Measurements from ENCODE around the gene LMX1B. TPM values are rescaled to one million over a fixed set of nuclear protein-coding genes. Genes with fewer than 3 reads are reported as not detected.

LMX1B gene
- total RNA-seq, 1 experiment from 2014 or later, result not detected

DNA sequence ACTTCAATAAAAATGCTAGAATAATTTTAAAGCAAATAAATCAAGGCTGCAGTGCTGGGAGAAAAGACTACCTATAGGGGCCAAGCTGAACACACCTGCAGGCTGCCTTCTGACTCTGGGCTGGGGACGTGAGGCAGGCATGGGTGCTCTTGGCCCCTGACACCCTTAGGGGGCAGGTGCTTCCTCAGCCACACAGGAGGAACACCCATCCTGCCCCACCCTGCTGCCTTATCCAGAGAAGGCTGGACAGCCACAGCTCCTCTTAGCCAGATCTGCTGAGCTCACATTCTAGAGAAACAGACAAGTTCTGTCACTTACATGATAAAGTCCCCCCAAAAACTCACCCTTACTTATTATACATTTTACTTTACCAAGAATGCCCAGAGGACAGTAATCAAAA, 6.6 kb upstream of the LMX1B start:
- peaks cover 3% of the 10 kb centered on the region for H3K4me1 ChIP-seq (ENCODE audit: insufficient read depth, low read length, poor library complexity, severe bottlenecking)
- H3K4me3 ChIP-seq (ENCODE audit: low read depth, low read length, poor library complexity, severe bottlenecking), result no peak overlapping the region
- no peaks in the 10 kb centered on the region for H3K9me3 ChIP-seq (ENCODE audit: low read depth, low read length, poor library complexity, severe bottlenecking)
- TF ChIP-seq, protein P1, sequence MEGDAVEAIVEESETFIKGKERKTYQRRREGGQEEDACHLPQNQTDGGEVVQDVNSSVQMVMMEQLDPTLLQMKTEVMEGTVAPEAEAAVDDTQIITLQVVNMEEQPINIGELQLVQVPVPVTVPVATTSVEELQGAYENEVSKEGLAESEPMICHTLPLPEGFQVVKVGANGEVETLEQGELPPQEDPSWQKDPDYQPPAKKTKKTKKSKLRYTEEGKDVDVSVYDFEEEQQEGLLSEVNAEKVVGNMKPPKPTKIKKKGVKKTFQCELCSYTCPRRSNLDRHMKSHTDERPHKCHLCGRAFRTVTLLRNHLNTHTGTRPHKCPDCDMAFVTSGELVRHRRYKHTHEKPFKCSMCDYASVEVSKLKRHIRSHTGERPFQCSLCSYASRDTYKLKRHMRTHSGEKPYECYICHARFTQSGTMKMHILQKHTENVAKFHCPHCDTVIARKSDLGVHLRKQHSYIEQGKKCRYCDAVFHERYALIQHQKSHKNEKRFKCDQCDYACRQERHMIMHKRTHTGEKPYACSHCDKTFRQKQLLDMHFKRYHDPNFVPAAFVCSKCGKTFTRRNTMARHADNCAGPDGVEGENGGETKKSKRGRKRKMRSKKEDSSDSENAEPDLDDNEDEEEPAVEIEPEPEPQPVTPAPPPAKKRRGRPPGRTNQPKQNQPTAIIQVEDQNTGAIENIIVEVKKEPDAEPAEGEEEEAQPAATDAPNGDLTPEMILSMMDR (conservative IDR thresholded peaks at IDR 0.05; ENCODE audit: low read depth, low read length), result no peak
- no peak for TF ChIP-seq EZH2 (IDR thresholded peaks at IDR 0.05; ENCODE audit: borderline replicate concordance, low read depth, low read length, poor library complexity, severe bottlenecking)
- BruUV-seq (replicated peaks), result no TSS peak
- POLR2A ChIA-PET (ENCODE audit: low non-redundant PET), result no interaction called here
- CTCF ChIA-PET, result no interaction called here
- no peak overlapping the region for H3K27ac ChIP-seq (ENCODE audit: low read depth, low read length, poor library complexity, severe bottlenecking)
- intact Hi-C loops (cut with micrococcal nuclease; ENCODE audit: unreplicated experiment), result no loop called here
- H3K36me3 ChIP-seq (ENCODE audit: insufficient read depth, low read length, poor library complexity, severe bottlenecking), result no peaks in the 10 kb centered on the region
- peaks cover 58% of the 10 kb centered on the region for H3K27me3 ChIP-seq (replicated peaks; ENCODE audit: insufficient read depth, low read depth, low read length, poor library complexity)
- no peak for DNase-seq (ENCODE audit: low spot score)

DNA sequence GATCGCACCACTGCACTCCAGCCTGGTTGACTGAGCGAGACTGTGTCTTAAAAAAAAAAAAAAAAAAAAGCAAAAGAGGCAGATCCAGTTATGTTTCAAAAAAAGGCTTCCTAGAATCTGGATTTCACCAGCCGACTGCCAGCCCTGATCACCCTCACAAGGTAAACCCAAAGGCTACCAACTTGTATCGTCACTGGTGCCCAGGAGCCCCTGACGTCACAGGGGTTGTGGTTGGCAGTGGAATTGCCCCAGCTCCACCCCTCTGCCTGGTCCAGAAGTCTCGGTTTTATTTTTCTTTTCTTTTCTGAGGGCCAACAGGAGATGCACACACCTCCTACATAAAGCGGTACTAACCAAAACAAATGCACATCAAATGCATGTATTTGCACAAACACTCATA, 6.0 kb upstream of the LMX1B start:
- no peak overlapping the region for H3K27ac ChIP-seq (ENCODE audit: low read depth, low read length, poor library complexity, severe bottlenecking)
- CTCF ChIA-PET, result no interaction called here
- intact Hi-C loops (cut with micrococcal nuclease; ENCODE audit: unreplicated experiment), result no loop called here
- H3K4me1 ChIP-seq (ENCODE audit: insufficient read depth, low read length, poor library complexity, severe bottlenecking), result peaks cover 9% of the 10 kb centered on the region
- no TSS peak for BruUV-seq (replicated peaks)
- TF ChIP-seq EZH2 (IDR thresholded peaks at IDR 0.05; ENCODE audit: borderline replicate concordance, low read depth, low read length, poor library complexity, severe bottlenecking), result no peak
- TF ChIP-seq, protein P1 (conservative IDR thresholded peaks at IDR 0.05; ENCODE audit: low read depth, low read length), result no peak
- no peak overlapping the region for H3K4me3 ChIP-seq (ENCODE audit: low read depth, low read length, poor library complexity, severe bottlenecking)
- no peaks in the 10 kb centered on the region for H3K36me3 ChIP-seq (ENCODE audit: insufficient read depth, low read length, poor library complexity, severe bottlenecking)
- peaks cover 64% of the 10 kb centered on the region for H3K27me3 ChIP-seq (replicated peaks; ENCODE audit: insufficient read depth, low read depth, low read length, poor library complexity)
- H3K9me3 ChIP-seq (ENCODE audit: low read depth, low read length, poor library complexity, severe bottlenecking), result no peaks in the 10 kb centered on the region
- POLR2A ChIA-PET (ENCODE audit: low non-redundant PET), result no interaction called here
- DNase-seq (ENCODE audit: low spot score), result no peak

DNA sequence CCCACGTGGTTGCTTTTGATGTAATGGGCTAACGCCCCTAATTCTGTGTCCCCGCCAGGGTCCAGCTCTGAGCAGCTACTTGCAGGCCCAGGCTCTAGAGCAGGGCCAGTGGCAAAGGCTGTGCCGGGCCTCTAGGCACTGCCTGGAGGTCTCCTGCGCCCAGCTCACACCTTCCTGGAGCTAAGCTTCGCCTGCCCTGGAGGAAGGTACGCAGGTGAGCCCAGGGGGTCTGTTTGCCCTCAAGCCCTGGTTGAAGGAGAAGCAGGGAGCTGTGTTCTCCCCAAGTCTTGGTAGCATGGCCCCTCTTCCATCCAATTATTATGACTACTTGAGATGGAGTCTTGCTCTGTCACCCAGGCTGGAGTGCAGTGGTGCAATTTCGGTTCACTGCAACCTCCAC, 5.2 kb upstream of the LMX1B start:
- DNase-seq (ENCODE audit: low spot score), result no peak
- TF ChIP-seq EZH2 (IDR thresholded peaks at IDR 0.05; ENCODE audit: borderline replicate concordance, low read depth, low read length, poor library complexity, severe bottlenecking), result no peak
- TF ChIP-seq, protein P1 (conservative IDR thresholded peaks at IDR 0.05; ENCODE audit: low read depth, low read length), result no peak
- no peak overlapping the region for H3K27ac ChIP-seq (ENCODE audit: low read depth, low read length, poor library complexity, severe bottlenecking)
- H3K36me3 ChIP-seq (ENCODE audit: insufficient read depth, low read length, poor library complexity, severe bottlenecking), result no peaks in the 10 kb centered on the region
- intact Hi-C loops (cut with micrococcal nuclease; ENCODE audit: unreplicated experiment), result no loop called here
- H3K27me3 ChIP-seq (replicated peaks; ENCODE audit: insufficient read depth, low read depth, low read length, poor library complexity), result peaks cover 72% of the 10 kb centered on the region
- POLR2A ChIA-PET (ENCODE audit: low non-redundant PET), result no interaction called here
- H3K4me1 ChIP-seq (ENCODE audit: insufficient read depth, low read length, poor library complexity, severe bottlenecking), result peaks cover 16% of the 10 kb centered on the region
- CTCF ChIA-PET, result no interaction called here
- no TSS peak for BruUV-seq (replicated peaks)
- H3K4me3 ChIP-seq (ENCODE audit: low read depth, low read length, poor library complexity, severe bottlenecking), result no peak overlapping the region
- H3K9me3 ChIP-seq (ENCODE audit: low read depth, low read length, poor library complexity, severe bottlenecking), result no peaks in the 10 kb centered on the region
